Measurements from ENCODE around the gene AIFM2. TPM values are rescaled to one million over a fixed set of nuclear protein-coding genes. Genes with fewer than 3 reads are reported as not detected.

Gene AIFM2
- total RNA-seq, 3 donors from 2014 or later: 21.0 to 23.0 (median 22.7) TPM

DNA sequence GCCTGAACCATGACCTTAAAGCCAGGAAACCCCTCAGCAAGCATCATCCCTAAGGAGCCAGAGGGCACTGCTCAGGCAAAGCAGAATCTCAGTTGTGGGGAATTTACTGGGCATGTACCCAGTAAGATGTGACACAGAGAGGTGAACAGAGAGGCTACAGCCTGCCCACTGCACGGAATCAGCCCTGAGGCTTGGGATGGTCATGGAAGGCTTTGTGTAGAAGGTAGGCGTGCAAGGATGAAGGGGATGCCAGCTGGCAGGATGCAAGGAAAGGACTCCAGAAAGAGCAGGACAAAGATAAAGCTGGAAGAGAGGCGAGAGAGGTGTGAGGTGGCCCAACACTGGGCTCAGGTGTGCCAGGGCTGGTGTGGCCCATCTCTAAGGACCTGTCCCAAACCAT is 2.4 kb upstream of the AIFM2 start:
- no peaks in the 10 kb centered on the region for H3K36me3 ChIP-seq (ENCODE audit: low read depth)
- TF ChIP-seq, protein P1, sequence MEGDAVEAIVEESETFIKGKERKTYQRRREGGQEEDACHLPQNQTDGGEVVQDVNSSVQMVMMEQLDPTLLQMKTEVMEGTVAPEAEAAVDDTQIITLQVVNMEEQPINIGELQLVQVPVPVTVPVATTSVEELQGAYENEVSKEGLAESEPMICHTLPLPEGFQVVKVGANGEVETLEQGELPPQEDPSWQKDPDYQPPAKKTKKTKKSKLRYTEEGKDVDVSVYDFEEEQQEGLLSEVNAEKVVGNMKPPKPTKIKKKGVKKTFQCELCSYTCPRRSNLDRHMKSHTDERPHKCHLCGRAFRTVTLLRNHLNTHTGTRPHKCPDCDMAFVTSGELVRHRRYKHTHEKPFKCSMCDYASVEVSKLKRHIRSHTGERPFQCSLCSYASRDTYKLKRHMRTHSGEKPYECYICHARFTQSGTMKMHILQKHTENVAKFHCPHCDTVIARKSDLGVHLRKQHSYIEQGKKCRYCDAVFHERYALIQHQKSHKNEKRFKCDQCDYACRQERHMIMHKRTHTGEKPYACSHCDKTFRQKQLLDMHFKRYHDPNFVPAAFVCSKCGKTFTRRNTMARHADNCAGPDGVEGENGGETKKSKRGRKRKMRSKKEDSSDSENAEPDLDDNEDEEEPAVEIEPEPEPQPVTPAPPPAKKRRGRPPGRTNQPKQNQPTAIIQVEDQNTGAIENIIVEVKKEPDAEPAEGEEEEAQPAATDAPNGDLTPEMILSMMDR (IDR thresholded peaks at IDR 0.05): no peak
- DNase-seq (no peak), ATAC-seq (no peak)
- H3K9me3 ChIP-seq: no peaks in the 10 kb centered on the region
- intact Hi-C loops (cut with DNase I, micrococcal nuclease): no loop called here
- peaks cover 30% of the 10 kb centered on the region for H3K4me1 ChIP-seq (ENCODE audit: low read depth)
- H3K4me3 ChIP-seq: no peak overlapping the region

DNA sequence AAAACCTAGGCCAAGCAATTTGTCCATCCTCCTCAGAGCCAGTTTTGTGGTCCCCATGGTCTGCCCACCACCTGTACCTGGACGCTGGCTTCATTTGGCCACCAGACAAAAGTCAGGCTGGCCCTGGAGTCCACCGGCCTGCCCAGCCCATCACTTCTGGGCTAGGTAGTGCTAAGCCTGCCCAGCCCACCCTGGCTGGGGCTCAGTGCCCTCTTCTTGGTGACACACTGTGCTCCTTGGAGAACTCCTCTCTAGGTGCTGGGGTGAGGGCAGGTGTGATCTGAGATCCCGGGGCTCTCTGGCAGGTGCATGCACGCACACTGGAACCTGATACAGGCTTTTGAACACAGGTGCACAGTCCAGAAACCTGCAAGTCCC is 1.1 kb downstream of the AIFM2 start:
- H3K9me3 ChIP-seq: no peaks in the 10 kb centered on the region
- no peak overlapping the region for H3K4me3 ChIP-seq
- TF ChIP-seq, protein P1 (IDR thresholded peaks at IDR 0.05): no peak
- DNase-seq (no peak), ATAC-seq (peak; percentile 5)
- intact Hi-C loops (cut with DNase I, micrococcal nuclease): no loop called here
- H3K36me3 ChIP-seq (ENCODE audit: low read depth): no peaks in the 10 kb centered on the region
- peaks cover 12% of the 10 kb centered on the region for H3K4me1 ChIP-seq (ENCODE audit: low read depth)

DNA sequence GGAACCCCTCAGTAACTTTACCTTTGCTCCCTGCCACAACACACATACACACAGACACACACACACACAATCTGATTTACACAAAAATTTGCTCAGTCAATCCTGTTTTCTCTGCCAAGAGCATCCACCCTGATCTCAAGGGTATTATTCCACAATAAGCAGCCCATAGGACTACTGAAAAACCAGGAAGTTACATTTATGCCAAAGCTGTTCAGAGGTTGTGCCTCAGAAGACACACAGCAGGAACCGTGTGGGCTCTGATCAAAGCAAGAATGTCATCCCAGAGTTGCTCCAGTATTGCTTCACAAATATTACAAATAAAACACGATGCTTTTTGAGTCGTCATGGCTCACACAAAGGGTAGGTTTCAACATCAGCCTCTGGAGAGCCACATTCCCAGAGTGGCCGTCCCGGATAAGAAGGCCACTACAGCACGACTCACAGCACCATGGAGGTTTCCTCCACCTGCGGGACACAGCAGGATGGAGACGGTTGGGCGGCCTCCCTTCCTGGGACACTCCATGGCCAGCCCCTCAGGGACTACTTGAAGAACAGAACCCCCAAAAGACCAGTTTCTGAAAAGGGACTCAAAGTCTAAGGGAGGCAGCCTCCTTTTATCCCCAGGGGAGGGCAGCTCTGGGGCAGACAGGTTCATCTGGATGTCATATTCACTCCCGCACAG is 1.6 kb downstream of the AIFM2 start:
- intact Hi-C loops (cut with DNase I, micrococcal nuclease): no loop called here
- ATAC-seq: no peak
- no peak overlapping the region for H3K4me3 ChIP-seq

DNA sequence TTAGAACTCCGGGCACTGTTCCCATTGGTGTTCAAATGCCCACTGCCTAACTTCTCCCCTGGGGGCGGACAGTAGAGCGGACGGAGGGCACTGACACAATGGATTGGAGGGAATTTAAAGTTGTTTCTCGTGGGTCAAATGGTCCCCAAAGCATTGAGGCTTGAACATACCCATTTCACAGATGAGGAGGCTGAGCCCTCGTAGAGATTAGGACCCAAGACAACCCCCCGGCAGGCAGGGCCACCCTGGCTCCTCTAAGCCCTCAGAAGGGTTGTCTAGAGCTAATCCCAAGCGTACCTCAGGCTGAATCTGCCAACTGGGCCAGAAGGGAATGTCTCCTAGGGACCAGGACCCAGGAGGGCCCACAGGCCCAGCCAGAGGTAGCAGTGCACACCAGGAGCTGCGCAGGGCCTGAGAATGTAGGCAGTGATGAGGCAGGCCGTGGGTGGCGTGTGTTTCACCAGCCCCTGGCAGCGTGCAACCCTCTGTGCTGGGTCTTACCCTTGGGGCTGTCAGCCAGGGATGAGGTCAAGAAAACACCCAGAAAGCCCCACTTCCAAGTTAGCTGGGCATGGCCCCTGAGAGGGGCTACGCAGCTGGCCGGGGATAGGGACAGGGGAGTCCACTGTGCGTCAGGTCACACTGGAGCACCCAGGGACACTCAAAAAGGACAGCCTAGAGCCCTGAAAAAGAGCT is 5.8 kb downstream of the AIFM2 start:
- peaks cover 12% of the 10 kb centered on the region for H3K4me1 ChIP-seq (ENCODE audit: low read depth)
- ATAC-seq (no peak), DNase-seq (no peak)
- H3K9me3 ChIP-seq: no peaks in the 10 kb centered on the region
- H3K36me3 ChIP-seq (ENCODE audit: low read depth): no peaks in the 10 kb centered on the region
- H3K4me3 ChIP-seq: no peak overlapping the region
- intact Hi-C loops (cut with DNase I, micrococcal nuclease): no loop called here
- TF ChIP-seq, protein P1 (IDR thresholded peaks at IDR 0.05): no peak

More for the DNA sequence above, 1.6 kb downstream of the AIFM2 start:
- no peak for DNase-seq
- Histone ChIP-seq H3K4me1 (ENCODE audit: low read depth) (peaks cover 12% of the 10 kb centered on the region), H3K36me3 (ENCODE audit: low read depth) (no peaks in the 10 kb centered on the region), H3K9me3 (no peaks in the 10 kb centered on the region)
- TF ChIP-seq, protein P1 (IDR thresholded peaks at IDR 0.05): no peak

DNA sequence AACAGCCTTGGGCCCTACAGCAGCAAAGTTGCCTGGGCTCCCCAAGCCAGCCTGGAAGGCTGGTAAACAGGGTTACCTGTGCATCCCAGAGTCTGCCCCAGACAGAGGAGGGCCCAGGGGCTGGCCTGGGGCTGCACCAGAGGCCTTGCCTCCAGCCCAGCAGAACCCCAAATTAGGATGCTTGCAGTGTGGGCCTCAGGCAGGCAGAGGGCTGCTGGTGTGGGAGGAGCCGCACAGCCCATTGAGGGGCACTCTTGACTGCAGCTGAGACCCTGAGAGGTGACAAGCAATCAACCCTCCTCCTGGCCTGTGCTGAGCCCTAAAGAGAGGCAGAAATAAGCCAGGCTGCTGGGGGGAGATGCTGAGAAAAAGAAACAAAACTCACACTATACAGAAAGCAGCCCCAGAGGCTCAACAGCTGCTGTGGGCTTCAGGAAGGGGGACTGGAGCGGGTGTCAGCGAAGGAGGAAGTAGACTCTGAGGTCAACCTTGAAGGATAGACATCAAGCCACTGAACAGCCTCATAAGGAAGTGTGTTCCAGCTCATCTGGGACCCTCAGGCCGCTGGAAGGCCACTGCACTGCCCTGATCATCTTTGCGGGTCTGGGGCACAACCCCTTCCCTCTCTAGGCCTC is 6.6 kb downstream of the AIFM2 start:
- TF ChIP-seq, protein P1 (IDR thresholded peaks at IDR 0.05): no peak
- no peaks in the 10 kb centered on the region for H3K36me3 ChIP-seq (ENCODE audit: low read depth)
- H3K4me3 ChIP-seq: no peak overlapping the region
- H3K4me1 ChIP-seq (ENCODE audit: low read depth): peaks cover 4% of the 10 kb centered on the region
- intact Hi-C loops (cut with DNase I, micrococcal nuclease): no loop called here
- DNase-seq (no peak), ATAC-seq (no peak)
- no peaks in the 10 kb centered on the region for H3K9me3 ChIP-seq

Data from mucosa of descending colon (tissue), 3 donors.